HG03469 (cell line): ENCODE data around the gene PKD2L1.
"Not testable (repeated sequence)": the region's sequence is repeated elsewhere in the genome, so short reads cannot be mapped to it uniquely, and the experiment has no call there.

ENCODE experiments used
- ATAC-seq: cut with Tn5 transposase; IDR thresholded peaks from one replicate; pipeline ENCODE4 v1.9.1; 2021; ENCODE audit warnings: mild to moderate bottlenecking, moderate library complexity, moderate number of reproducible peaks; ENCODE audit not compliant: unreplicated experiment

PKD2L1 gene

GRCh38 chr10:100334762-100335161 is 4.7 kb upstream of the PKD2L1 start:
- no peak for ATAC-seq

DNA sequence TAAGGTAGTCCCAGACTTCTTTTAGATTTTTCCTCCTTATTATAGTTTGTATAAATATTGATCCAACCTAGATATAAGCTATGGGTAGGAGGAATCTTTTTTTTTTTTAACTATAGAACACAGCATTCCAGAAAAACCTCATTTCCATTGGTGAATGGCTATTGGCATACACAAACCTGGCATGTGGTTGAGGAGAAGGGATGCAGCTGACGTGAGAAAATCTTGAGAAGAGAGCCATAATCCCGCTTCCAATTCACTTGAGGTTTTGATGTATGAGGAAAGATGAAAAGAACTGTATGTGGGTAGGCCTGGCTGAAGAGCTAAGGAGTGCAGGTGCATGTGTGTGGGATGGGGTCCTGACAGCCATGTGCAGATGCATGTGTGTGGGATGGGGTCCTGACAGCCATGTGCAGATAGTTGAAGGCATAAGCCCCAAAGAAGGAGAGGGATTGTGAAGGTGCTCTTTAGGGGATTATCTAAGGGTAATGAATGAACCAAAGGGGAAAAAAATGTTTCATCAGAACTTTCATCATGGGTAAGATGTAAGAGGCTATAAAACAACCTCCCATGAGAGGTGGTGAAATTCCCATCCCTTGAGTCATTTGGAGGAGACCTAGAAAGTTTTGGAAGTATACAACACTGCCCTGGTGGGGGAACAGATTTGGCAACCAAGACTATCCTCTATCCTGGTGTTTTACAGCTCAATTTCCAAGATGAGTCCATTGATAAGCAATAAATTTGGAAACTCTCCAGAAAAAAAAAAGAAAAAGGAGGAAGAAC is 3.8 kb upstream of the PKD2L1 start:
- ATAC-seq, result no peak

DNA sequence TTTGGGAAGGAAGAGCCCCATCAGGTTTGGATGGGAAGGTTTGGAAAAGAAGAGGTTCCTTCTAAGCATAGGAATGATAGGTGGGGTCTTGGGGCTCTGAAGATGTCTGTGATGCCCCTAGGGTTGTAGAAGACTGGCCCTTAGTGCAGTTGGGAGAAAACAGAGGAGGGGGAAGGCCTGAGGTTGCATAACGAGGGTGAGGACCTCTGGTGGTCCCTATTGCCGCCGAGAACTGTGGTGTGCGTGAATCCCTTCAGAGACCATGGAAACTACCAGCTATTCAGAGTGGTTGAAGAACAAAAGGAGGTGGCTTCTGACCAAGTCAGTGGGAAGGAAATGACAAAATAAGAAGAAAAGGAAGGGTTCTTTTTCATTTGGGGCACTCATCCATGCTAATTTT is 3.1 kb upstream of the PKD2L1 start:
- no peak for ATAC-seq

GRCh38 chr10:100328198-100328597 is 1.8 kb downstream of the PKD2L1 start:
- ATAC-seq, result no peak

GRCh38 chr10:100327718-100328009 is 2.4 kb downstream of the PKD2L1 start:
- no peak for ATAC-seq

DNA sequence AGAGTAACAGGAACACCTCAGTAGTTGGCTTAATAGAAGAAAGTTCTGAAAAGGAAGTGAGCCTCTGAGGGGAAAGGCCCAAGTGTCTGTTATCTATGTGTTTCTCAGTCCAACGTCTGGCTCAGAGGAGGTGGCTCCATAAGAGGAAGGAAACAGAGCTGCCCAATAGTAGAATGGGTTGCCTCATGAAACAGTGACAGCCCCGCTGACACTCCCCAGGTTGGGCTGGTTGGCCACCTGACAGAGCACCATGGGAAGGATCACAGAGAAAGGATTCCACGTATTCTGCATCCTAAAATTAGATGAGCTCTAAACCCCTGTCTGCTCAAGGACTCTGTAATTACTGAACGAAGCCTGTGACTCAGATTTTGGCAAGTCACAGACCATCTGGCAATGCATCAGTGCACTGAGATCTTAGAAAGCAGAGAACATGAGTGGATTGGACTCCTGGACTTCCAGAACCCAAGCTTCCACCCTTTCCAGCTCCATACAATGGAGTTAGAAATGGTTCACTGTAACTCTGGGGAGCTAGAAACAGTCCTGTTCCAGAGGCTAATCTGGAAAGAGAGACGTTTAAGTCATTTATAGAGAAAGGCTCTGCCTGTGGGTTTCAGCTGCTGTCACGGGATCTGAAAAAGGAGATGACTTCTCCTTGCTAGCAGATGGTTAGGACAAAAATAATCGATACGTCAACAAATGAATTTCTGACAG is 2.9 kb downstream of the PKD2L1 start:
- ATAC-seq, result peak; percentile 88

- no peak for ATAC-seq
These were observed 4.9 kb downstream of the PKD2L1 start for GRCh38 chr10:100325158-100325557.

DNA sequence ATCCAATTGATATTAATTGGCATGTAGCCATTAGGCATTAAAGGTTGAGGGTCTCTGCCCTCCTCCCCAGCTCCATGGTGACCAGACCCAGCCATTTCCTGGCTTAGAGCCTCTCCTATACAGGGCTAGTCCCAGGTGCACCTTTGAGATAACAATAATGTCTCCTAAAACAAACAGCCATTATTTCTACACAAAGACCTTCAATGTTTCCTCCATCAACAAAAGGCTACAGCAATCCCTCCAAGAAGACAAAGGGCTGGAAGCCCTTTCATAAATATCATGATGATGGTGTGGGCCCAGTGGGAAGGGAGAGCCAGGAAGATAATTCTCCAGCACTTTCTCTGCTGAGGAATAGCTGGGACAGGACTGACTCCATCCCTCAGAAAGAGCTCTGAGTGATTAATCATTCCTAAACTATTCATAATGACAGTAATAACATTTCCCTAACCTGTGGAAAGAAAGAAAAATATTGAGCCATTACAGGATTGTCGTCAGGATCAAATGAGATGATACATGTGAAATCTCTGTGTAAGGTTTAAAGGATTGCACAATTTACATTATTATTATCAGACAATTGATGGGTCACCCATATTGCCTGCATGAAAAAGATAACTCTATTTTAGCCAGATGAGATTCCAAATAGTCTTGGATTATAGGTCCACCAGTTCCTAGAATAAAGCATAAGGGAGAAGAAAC is 10.2 kb downstream of the PKD2L1 start:
- ATAC-seq, result no peak

- ATAC-seq, result no peak
These were observed 11.8 kb downstream of the PKD2L1 start for GRCh38 chr10:100318207-100318606.

GRCh38 chr10:100315615-100316014 is 14.4 kb downstream of the PKD2L1 start:
- ATAC-seq, result no peak

DNA sequence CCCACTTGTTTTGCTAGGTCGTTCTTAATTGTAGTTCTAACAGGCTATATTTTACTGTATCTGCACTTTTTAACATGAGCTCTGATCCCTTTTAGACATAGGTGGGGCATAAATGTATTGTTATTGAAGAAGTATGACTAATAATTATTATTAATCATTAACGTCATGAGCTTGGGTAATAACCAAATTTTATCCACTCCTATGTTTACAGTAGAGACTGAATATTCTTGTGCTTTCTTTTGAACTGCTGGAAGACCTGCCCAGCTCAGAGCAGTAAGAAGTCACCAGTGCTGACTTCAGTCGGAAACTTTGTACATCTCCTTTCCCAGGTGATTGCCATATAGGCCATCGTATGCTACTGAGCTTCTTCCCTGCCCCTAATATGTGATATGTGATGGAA is 18.7 kb downstream of the PKD2L1 start:
- no peak for ATAC-seq

DNA sequence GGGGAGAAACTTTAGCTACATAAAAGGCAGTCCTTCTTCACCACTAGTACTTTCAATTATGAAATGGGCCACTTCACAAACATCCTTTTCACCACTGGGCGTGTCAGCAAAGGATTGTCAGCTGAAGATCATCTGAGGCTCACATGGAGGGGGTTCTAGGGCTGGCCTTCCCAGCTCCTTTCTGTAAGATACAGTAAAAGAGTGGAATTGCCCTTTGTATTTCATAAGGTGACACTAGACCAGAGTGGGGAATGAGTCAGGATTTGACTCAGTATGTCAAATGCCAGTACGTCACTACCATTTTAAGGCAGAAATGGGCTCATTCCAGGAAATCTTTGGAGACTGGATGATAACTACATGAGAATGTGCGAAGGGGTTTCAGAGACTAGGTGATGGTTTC is 22.3 kb downstream of the PKD2L1 start:
- ATAC-seq, result no peak

GRCh38 chr10:100306861-100307260 is 23.2 kb downstream of the PKD2L1 start:
- ATAC-seq, result no peak

- no peak for ATAC-seq
These were observed 25.6 kb downstream of the PKD2L1 start for GRCh38 chr10:100304414-100304813.

DNA sequence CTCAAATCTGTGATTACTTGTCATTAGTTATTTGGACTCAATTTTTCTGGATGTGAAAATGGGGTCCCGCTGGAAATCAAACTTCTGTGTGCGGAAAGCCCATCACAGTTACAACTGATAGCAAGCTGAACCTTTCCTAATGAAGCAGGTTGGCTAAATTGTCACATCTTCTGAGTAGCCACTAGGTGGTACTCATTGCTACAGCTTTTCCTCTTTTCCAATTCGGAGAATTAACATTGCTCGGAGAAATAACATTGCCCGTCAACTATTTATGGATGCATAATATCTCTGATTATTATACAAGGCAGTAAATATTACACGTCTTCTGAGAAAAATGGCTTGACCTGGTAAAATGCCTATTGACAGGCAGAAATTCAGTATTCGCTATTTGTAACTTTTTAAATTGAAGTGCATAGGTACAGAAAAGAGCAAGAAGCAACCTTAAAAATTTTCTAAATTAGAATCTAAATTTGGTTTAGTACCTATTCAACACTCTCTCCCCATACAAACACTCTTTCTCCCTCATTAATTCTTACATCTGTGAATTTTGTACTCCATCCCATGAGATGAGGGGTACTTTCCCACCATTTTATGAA is 26.2 kb downstream of the PKD2L1 start:
- no peak for ATAC-seq

- ATAC-seq, result not testable (repeated sequence)
These were observed 28.9 kb downstream of the PKD2L1 start for GRCh38 chr10:100301123-100301522.

DNA sequence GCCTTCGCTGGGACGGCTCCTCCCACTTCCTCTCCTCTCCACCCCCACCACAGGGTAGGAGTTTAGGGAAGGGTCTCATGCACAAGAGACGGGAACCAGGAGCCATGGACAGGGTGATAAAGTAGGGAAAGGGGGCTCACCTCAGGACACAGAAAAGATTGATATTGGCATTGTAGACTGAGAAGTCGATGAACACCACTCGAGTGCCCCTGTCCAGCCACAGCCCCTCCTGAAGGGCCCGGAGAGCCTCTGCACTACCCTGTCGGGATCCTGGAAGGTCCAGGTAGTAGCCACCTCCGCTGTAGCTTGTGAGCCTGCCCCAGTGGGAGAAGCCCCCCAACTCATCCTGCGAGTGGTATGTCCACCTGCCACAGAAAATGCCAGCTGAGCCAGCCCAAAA is 32.8 kb downstream of the PKD2L1 start:
- no peak for ATAC-seq

GRCh38 chr10:100293066-100293465 is 37.0 kb downstream of the PKD2L1 start:
- no peak for ATAC-seq

DNA sequence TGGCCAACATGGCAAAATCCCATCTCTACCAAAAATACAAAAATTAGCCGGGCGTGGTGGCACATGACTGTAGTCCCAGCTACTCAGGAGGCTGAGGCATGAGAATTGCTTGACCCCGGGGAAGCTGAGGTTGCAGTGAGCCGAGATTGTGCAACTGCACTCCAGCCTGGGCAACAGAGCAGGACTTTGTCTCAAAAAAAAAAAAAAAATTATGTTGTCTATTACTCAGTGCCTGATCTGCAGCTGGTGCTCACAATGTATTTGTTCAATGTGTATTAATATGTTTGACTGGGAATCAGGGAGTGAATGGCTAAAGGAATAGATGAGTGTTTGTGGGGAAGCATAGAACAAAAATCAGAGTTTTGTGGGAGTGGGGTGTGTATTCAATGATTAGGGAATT is 37.7 kb downstream of the PKD2L1 start:
- ATAC-seq, result not testable (repeated sequence)

GRCh38 chr10:100291356-100291755 is 38.7 kb downstream of the PKD2L1 start:
- no peak for ATAC-seq

DNA sequence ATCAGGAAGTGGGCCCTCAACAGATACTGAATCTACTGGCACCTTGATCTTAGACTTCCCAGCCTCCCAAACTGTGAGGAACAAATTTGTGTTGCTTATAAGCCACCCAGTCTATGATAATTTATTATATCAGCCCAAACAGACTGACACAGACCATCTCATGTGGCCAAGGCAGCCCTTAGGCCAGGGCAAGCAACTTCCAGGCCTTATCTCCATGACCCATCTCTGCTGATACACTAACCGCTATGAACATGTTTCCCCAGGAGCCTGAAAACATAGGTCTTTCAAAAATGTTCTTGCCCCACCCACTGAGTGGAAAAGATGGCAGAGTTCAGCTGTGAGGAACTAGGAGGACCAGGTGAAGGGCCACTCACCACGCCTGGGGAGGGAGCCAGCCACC is 40.4 kb downstream of the PKD2L1 start:
- no peak for ATAC-seq

DNA sequence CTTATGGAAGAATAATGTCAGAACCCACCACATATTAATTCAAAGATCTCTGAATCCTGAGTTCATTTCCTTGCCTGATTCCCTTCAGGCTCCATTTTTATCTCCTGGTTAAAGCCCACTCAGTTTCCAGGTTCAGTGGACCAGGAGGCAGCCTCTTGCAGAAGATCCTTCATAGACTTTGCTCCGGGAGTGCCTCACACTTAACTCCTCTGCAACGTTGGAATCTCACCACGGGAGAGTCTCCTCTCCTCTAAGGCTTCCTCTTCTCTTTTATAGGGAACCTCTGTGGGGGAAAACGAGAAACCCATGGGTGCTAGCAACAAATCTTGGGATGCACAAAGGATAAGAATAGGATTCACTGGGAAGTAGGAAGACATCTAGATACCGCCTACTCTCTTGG is 41.8 kb downstream of the PKD2L1 start:
- no peak for ATAC-seq
